ENCODE data around the gene VOPP1.

DNA sequence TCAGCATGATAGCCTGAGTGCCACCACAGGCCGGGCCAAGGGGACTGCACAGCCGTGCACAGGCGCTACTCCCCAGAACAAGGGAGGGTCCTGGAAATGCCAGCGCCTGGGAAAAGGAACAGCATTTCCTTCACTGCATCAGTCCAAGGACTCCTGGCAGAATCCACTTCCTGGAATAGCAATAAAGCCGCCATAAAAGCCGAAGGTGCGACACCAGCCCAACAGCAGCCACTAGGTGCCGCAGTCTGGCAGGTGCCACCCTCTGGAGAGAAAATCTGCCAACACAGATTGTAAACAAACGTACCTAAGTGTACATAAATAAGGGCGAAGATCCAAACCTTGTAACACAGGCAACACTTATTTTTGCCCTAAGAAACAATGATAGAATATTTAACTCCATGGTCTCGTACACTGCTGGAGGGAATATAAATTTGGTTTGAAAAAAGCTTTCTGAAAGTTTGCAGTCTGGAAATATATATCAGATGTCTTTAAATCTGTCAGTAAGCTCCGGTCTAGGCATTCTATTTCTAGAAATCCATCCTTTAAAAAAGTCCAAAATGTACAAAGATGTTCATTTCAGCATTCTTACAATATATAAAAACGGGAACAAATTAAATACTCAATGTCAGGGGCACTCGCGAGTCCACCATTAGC lies 22.2 kb downstream of the VOPP1 start:
- no peak for TF ChIP-seq POLR2A (IDR thresholded peaks at IDR 0.05; ENCODE audit: low read length)
- TF ChIP-seq GATA1 (IDR thresholded peaks at IDR 0.05; ENCODE audit: low read depth, low read length) = no peak

Measured in erythroblast (primary cell).